Upper lobe of left lung (tissue), 6 donors: ENCODE data around the gene CCDC51. TPM values are rescaled to one million over a fixed set of nuclear protein-coding genes. Genes with fewer than 3 reads are reported as not detected.

Experiments
- ATAC-seq, 2 donors: fragments of 200-7000 bp; cut with Tn5 transposase; one replicate each; pipeline ENCODE4 v1.9.1; 2022; ENCODE audit warnings: mild to moderate bottlenecking in 2 of 2, moderate library complexity in 2 of 2; ENCODE audit not compliant: low FRiP score in 2 of 2
- DNase-seq, 2 donors: peaks; one replicate each; pipeline ENCODE4 v3.0.0-alpha.2; 2019 to 2020
- H3K27ac ChIP-seq, 4 donors: fragments of 200-600 bp; sonication (generic); one replicate each; pipeline ENCODE4 v1.5.1; 2016 to 2019
- H3K27me3 ChIP-seq, 4 donors: fragments of 200-600 bp; sonication (generic); one replicate each; pipeline ENCODE4 v1.5.1; 2017 to 2019
- H3K36me3 ChIP-seq, 4 donors: fragments of 200-600 bp; sonication (generic); one replicate each; pipeline ENCODE4 v1.5.1; 2016 to 2019
- H3K4me1 ChIP-seq, 4 donors: fragments of 200-600 bp; sonication (generic); one replicate each; pipeline ENCODE4 v1.5.1; 2018 to 2019
- H3K4me3 ChIP-seq, 4 donors: fragments of 200-600 bp; sonication (generic); one replicate each; pipeline ENCODE4 v1.5.1; 2017 to 2019; ENCODE audit warnings: mild to moderate bottlenecking in 2 of 4, moderate library complexity in 1 of 4
- H3K9me3 ChIP-seq, 4 donors: fragments of 200-600 bp; sonication (generic); one replicate each; pipeline ENCODE4 v1.5.1; 2018 to 2019
- EP300 ChIP-seq, 4 donors: sonication (generic); formaldehyde crosslinking; IDR thresholded peaks; one replicate each; pipeline ENCODE4 v1.5.1; 2017; ENCODE audit warnings: antibody characterized with exemption in 4 of 4, control low read depth in 2 of 4
- POLR2A ChIP-seq, 4 donors: fragments of 450-650 bp; IDR thresholded peaks; one replicate each; pipeline ENCODE4 v1.5.1; 2016 to 2017; ENCODE audit warnings: antibody characterized with exemption in 4 of 4, mild to moderate bottlenecking in 2 of 4
- POLR2AphosphoS5 ChIP-seq, 2 donors: sonication (generic); formaldehyde crosslinking; IDR thresholded peaks; one replicate each; pipeline ENCODE4 v1.5.1; 2017; ENCODE audit warnings: antibody characterized with exemption in 2 of 2
- WGBS, 2 donors: methylation state at CpG; one replicate each; pipeline ENCODE4 v1.1.5; 2017 to 2018; 5-methylcytosine and 5-hydroxymethylcytosine counted together
- total RNA-seq, 6 donors: library from RNA; depleted of rRNA in 4 of 6; stranded (reverse); fragments of >200 nt in 4 of 6; gene quantifications; one replicate each; pipeline versions ENCODE4 v1.1.0 to v1.2.1, GENCODE V29; 2016 to 2021
- TF ChIP-seq, protein P1 (sequence below), 6 experiments: fragments of 450-650 bp in 4 of 6; fragments of 200-600 bp in 2 of 6; sonication (generic) in 2 of 6; IDR thresholded peaks; one replicate each; pipeline ENCODE4 v1.5.1; 2016 to 2019; ENCODE audit warnings: antibody characterized with exemption in 6 of 6
- donor health status: DM: no; HTN: no; CAD: no; lungs with moderate emphysema.
- donor health status: DM: no; HTN: yes; CAD: no; lungs with severe emphysema.

CCDC51 gene
- total RNA-seq, 6 donors from 2014 or later, result 6.3 to 18.2 (median 13.2) TPM

DNA sequence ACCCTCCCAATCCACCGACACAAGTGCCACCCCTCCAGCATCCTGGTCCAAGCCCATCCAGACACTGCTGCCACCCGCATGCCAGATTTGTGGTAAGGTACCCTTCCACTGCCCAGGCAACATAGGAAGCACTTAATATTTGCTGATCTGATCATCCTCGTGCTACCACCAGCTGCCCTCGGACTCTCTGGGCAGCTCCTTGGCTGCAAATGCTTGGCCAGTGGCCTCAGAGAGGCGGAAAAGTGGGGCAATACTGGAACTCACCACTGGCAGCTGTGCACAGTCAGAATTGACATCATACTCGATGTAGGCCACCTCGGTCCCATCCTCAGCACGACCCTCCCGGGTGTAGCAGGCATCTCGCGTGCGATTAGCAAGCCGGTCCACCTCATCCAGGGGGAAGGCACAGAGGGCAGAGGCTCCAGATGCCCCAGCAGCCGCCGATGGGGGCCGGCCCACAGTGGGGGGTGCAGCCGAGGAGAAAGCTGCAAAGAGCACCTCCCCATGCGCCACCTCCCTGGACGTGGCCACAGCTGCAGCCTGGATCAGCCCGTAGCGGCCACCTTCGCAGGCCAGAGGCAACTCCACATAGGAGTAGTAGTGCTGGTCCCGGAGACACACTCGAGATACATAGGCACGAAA lies 16.6 kb downstream of the CCDC51 start:
- H3K36me3 ChIP-seq, result peaks cover 0 to 30% (median 16%) of the 10 kb centered on the region in 4 donors

DNA sequence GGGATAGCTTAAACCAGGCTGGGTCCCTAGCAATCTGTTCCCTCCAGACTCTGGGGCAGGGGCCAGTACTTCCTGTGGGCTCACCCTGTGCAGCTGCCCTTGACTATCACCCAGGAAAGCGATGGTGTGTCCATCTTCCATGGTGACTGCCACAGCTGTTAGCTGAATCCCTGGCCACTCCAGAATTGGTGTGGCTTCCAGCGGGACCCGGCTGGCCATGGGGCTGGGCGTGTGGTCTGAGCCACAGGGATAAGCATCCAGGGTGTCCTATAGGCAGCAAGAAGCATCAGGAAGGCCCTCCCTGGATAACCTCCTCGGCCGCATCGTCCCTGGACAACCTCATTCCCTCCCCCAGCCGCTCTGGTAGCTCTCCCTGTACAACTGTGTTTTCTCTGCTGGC lies 17.2 kb downstream of the CCDC51 start:
- H3K9me3 ChIP-seq, result no peaks in the 10 kb centered on the region
- peaks cover 0 to 36% (median 22%) of the 10 kb centered on the region in 4 donors for H3K36me3 ChIP-seq
- ATAC-seq, result no peak
- peaks cover 12 to 30% (median 29%) of the 10 kb centered on the region in 4 donors for H3K4me1 ChIP-seq
- no peaks in the 10 kb centered on the region for H3K27me3 ChIP-seq
- no peak for DNase-seq
- H3K27ac ChIP-seq, result no peak overlapping the region
- TF ChIP-seq EP300 (IDR thresholded peaks at IDR 0.05) (no peak), POLR2AphosphoS5 (IDR thresholded peaks at IDR 0.05) (no peak), POLR2A (IDR thresholded peaks at IDR 0.05) (no peak)
- TF ChIP-seq, protein P1, sequence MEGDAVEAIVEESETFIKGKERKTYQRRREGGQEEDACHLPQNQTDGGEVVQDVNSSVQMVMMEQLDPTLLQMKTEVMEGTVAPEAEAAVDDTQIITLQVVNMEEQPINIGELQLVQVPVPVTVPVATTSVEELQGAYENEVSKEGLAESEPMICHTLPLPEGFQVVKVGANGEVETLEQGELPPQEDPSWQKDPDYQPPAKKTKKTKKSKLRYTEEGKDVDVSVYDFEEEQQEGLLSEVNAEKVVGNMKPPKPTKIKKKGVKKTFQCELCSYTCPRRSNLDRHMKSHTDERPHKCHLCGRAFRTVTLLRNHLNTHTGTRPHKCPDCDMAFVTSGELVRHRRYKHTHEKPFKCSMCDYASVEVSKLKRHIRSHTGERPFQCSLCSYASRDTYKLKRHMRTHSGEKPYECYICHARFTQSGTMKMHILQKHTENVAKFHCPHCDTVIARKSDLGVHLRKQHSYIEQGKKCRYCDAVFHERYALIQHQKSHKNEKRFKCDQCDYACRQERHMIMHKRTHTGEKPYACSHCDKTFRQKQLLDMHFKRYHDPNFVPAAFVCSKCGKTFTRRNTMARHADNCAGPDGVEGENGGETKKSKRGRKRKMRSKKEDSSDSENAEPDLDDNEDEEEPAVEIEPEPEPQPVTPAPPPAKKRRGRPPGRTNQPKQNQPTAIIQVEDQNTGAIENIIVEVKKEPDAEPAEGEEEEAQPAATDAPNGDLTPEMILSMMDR (IDR thresholded peaks at IDR 0.05), result no peak
- WGBS, 2 donors, result 91 to 96% methylated on average over 4 to 8 of the region's 8 CpGs
- H3K4me3 ChIP-seq, result no peak overlapping the region

More for the DNA sequence above, 16.6 kb downstream of the CCDC51 start:
- H3K4me1 ChIP-seq, result peaks cover 17 to 37% (median 34%) of the 10 kb centered on the region in 4 donors
- WGBS, 2 donors, result 75 to 88% methylated on average over 10 to 19 of the region's 25 CpGs
- TF ChIP-seq POLR2A (IDR thresholded peaks at IDR 0.05) (no peak), POLR2AphosphoS5 (IDR thresholded peaks at IDR 0.05) (no peak), EP300 (IDR thresholded peaks at IDR 0.05) (no peak)
- TF ChIP-seq, protein P1 (IDR thresholded peaks at IDR 0.05), result no peak
- H3K4me3 ChIP-seq, result no peak overlapping the region
- ATAC-seq (no peak), DNase-seq (no peak)
- H3K9me3 ChIP-seq, result no peaks in the 10 kb centered on the region
- no peaks in the 10 kb centered on the region for H3K27me3 ChIP-seq
- H3K27ac ChIP-seq, result no peak overlapping the region

DNA sequence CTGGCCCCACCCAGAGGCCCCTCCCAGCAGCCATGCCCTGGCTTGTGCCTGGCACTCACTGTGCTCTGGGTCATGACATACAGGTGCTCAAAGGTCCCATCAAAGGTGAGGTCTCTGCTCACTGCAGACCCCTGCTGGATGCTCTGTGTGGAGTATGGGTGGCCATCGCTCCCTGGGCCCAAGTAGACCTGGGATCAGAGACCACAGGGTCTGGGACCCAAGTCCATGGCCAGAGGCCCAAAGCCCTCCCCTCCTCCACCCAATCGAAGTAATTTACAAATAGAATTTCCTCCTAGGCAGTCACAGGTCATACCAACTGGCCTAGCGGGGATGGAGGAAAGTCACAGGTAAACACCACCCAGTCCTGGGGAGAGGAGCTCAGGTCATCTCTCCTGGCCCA lies 17.6 kb downstream of the CCDC51 start:
- peaks cover 12 to 26% (median 25%) of the 10 kb centered on the region in 4 donors for H3K4me1 ChIP-seq
- TF ChIP-seq EP300 (IDR thresholded peaks at IDR 0.05), result no peak
- TF ChIP-seq, protein P1 (IDR thresholded peaks at IDR 0.05), result no peak
- no peak for TF ChIP-seq POLR2A (IDR thresholded peaks at IDR 0.05)
- TF ChIP-seq POLR2AphosphoS5 (IDR thresholded peaks at IDR 0.05), result no peak
- no peak overlapping the region for H3K4me3 ChIP-seq
- H3K36me3 ChIP-seq, result peaks cover 2 to 40% (median 26%) of the 10 kb centered on the region in 4 donors
- H3K27me3 ChIP-seq, result no peaks in the 10 kb centered on the region
- no peak for DNase-seq
- WGBS, 2 donors, result 56 to 87% methylated on average over 3 of the region's 3 CpGs
- H3K9me3 ChIP-seq, result no peaks in the 10 kb centered on the region
- no peak for ATAC-seq
- no peak overlapping the region for H3K27ac ChIP-seq

DNA sequence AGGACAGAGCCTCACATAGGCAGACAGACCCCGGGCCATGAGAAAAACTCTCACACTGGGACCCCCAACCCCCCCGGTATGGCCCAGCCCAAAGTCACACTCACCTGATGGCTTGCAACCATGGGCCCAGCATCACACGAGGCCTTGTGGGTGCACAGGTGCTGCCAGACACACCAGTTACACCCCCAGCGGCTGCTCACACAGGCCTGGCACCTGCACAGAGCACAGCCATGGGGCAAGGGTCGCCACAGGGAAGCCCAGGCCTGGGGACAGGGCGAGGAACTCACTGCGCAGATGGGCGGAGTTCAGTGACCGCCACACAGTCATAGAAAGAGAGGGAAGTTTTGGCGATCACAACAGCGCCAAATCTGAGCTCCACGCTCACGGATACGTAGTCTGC lies 19.4 kb downstream of the CCDC51 start:
- Histone ChIP-seq H3K4me3 (no peak overlapping the region), H3K27ac (no peak overlapping the region), H3K9me3 (no peaks in the 10 kb centered on the region), H3K4me1 (peaks cover 2 to 9% (median 8%) of the 10 kb centered on the region in 4 donors), H3K36me3 (peaks cover 5 to 52% (median 37%) of the 10 kb centered on the region in 4 donors), H3K27me3 (no peaks in the 10 kb centered on the region)
- DNase-seq, result no peak
- 91 to 93% methylated on average over 12 to 14 of the region's 14 CpGs for WGBS, 2 donors
- TF ChIP-seq, protein P1 (IDR thresholded peaks at IDR 0.05), result no peak
- TF ChIP-seq POLR2AphosphoS5 (IDR thresholded peaks at IDR 0.05) (no peak), POLR2A (IDR thresholded peaks at IDR 0.05) (no peak), EP300 (IDR thresholded peaks at IDR 0.05) (no peak)
- no peak for ATAC-seq

DNA sequence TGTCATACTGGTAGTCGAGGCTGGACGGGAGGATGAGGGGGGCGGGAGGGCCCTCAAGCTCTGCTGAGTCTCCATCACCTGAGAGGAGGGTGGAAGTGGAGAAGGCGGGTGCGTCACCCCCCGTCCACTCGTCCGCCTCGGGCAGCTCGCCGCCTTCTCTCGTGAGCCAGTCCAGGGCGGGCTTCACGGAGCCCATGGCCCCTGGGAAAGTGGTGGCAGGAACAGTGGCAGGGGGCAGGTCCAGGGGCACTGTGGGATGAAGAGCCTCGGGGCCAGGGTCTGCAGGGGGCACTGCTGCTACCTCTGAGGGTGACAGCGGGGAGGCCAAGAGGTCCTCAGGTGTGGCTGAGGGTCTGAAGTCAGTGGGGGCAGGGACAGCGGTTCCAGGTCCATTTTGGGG lies 20.3 kb downstream of the CCDC51 start:
- Histone ChIP-seq H3K27ac (no peak overlapping the region), H3K9me3 (no peaks in the 10 kb centered on the region), H3K4me3 (no peak overlapping the region), H3K27me3 (no peaks in the 10 kb centered on the region), H3K4me1 (no peaks in the 10 kb centered on the region), H3K36me3 (peaks cover 5 to 61% (median 46%) of the 10 kb centered on the region in 4 donors)
- no peak for DNase-seq
- no peak for TF ChIP-seq POLR2AphosphoS5 (IDR thresholded peaks at IDR 0.05)
- TF ChIP-seq EP300 (IDR thresholded peaks at IDR 0.05), result no peak
- TF ChIP-seq, protein P1 (IDR thresholded peaks at IDR 0.05), result no peak
- no peak for TF ChIP-seq POLR2A (IDR thresholded peaks at IDR 0.05)
- no peak for ATAC-seq
- 81 to 92% methylated on average over 9 to 13 of the region's 17 CpGs for WGBS, 2 donors
